NCI-H82 treated with DMSO at 0.1 percent for 48 hours (cell line): Measurements from ENCODE around the gene KCNG2.

ENCODE experiments used
- DNase-seq: peaks from one replicate; lab custom pipeline; 2025; ENCODE audit not compliant: unreplicated experiment; lab: John Stamatoyannopoulos, UW

Gene KCNG2

GRCh38 chr18:79878741-79879378, 81.1 kb downstream of the KCNG2 start:
- no peak for DNase-seq

- no peak for DNase-seq
Measured at GRCh38 chr18:79879566-79879965, 81.8 kb downstream of the KCNG2 start.

GRCh38 chr18:79881695-79882094, 84.0 kb downstream of the KCNG2 start:
- DNase-seq, result no peak

GRCh38 chr18:79882522-79883241, 84.9 kb downstream of the KCNG2 start:
- DNase-seq, result no peak

GRCh38 chr18:79883461-79884293, 85.9 kb downstream of the KCNG2 start:
- no peak for DNase-seq

- DNase-seq, result no peak
Measured at GRCh38 chr18:79884294-79884962, 86.7 kb downstream of the KCNG2 start.

GRCh38 chr18:79884963-79885728, 87.4 kb downstream of the KCNG2 start:
- no peak for DNase-seq

- no peak for DNase-seq
Measured at GRCh38 chr18:79887181-79888000, 89.7 kb downstream of the KCNG2 start.

GRCh38 chr18:79888016-79888415, 90.3 kb downstream of the KCNG2 start:
- no peak for DNase-seq

GRCh38 chr18:79889569-79889968, 91.8 kb downstream of the KCNG2 start:
- no peak for DNase-seq

- no peak for DNase-seq
Measured at GRCh38 chr18:79890674-79891073, 92.9 kb downstream of the KCNG2 start.

GRCh38 chr18:79896738-79897137, 99.0 kb downstream of the KCNG2 start:
- no peak for DNase-seq

- no peak for DNase-seq
Measured at GRCh38 chr18:79897940-79898625, 100.3 kb downstream of the KCNG2 start.

GRCh38 chr18:79898952-79899608, 101.3 kb downstream of the KCNG2 start:
- no peak for DNase-seq

- no peak for DNase-seq
Measured at GRCh38 chr18:79899609-79900445, 102.1 kb downstream of the KCNG2 start.

- no peak for DNase-seq
Measured at GRCh38 chr18:79900610-79901570, 103.2 kb downstream of the KCNG2 start.

GRCh38 chr18:79901665-79902064, 103.9 kb downstream of the KCNG2 start:
- DNase-seq, result no peak
